OCI-LY1 (cell line): ENCODE measurements around the gene WNK2.

ENCODE experiments used
- CTCF ChIP-seq: fragments of 200-600 bp; sonication (generic), shearing (Covaris generic); IDR thresholded peaks from 2 replicates; pipeline ENCODE4 v1.5.1; 2017; ENCODE audit warnings: mild to moderate bottlenecking, antibody characterized with exemption, low read length, moderate library complexity, mixed read lengths
- EZH2 ChIP-seq: fragments of 200-600 bp; sonication (generic), shearing (Covaris generic); IDR thresholded peaks from 2 replicates; pipeline ENCODE4 v1.8.0; 2017; ENCODE audit warnings: borderline replicate concordance, mixed run types, mild to moderate bottlenecking, antibody characterized with exemption, low read length, moderate library complexity, mixed read lengths

DNA sequence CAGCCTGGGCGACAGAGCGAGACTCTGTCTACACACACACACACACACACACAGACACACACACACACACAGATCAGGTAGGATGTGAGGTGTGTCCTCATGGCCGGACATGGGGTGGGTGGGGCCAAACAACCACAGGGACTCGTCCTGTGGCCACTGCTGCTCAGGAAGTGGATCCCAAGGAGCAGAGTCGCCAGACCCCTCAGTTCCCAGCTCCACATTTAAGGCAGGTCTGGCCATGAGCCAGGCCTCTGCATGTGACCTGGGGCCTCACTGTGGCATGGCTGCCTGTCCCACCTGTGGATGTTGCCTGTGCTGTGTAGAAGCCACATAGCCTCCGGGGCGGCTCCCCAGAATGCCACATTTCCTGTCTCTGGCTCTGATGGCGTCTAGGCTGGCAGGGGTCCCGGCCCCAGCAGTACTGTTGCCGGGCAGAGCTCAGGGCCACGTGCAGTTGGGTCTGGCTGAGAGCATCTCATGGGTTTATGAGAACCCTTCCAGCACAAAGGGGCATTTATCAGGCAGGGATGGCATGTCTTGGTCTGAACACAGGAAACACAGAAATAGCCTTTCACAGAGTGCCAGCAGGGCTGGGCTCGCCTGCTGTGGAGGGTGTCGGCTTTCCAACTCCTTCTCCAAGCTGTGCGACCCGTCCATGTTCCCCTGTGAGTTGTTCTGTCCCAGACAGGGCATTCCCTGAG lies 40.0 kb upstream of the WNK2 start:
- TF ChIP-seq CTCF (no peak), EZH2 (no peak)
